GM12864 (cell line): ENCODE data around the gene EEF1A2.

Experiments used
- DNase-seq: peaks from one replicate; pipeline ENCODE4 v3.0.0-alpha.2; 2011; ENCODE audit warnings: low read depth
- H3K4me3 ChIP-seq: 2 replicates; pipeline ENCODE4 v1.5.1; 2011; ENCODE audit warnings: mild to moderate bottlenecking, low read depth, low read length, control low read depth
- TF ChIP-seq, protein P1 (sequence below): IDR thresholded peaks from 2 replicates; pipeline ENCODE4 v1.5.1; 2011; ENCODE audit warnings: low read depth, mild to moderate bottlenecking, moderate library complexity, low read length, control low read depth, inconsistent platforms; ENCODE audit errors: missing control alignments

Gene EEF1A2

DNA sequence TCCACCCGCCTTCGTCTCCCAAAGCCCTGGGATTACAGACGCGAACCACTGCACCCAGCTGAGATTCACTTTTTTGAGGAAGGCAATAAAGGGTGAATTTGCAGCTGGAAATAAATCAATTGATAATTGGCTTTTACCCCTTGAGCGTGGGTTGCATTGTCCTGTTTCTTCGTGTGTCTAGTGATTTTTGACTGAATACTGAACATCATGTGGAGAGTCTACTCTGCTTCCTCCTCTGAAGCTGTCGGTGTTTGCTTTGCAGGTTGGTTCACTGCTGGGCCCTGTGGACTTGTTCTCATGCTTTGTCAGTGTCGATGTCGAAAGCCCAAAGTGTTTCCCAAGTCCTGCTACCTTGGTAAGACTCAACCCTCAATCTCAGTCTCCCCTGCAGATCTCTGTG, 5.8 kb upstream of the EEF1A2 start:
- no peak for DNase-seq
- TF ChIP-seq, protein P1, sequence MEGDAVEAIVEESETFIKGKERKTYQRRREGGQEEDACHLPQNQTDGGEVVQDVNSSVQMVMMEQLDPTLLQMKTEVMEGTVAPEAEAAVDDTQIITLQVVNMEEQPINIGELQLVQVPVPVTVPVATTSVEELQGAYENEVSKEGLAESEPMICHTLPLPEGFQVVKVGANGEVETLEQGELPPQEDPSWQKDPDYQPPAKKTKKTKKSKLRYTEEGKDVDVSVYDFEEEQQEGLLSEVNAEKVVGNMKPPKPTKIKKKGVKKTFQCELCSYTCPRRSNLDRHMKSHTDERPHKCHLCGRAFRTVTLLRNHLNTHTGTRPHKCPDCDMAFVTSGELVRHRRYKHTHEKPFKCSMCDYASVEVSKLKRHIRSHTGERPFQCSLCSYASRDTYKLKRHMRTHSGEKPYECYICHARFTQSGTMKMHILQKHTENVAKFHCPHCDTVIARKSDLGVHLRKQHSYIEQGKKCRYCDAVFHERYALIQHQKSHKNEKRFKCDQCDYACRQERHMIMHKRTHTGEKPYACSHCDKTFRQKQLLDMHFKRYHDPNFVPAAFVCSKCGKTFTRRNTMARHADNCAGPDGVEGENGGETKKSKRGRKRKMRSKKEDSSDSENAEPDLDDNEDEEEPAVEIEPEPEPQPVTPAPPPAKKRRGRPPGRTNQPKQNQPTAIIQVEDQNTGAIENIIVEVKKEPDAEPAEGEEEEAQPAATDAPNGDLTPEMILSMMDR: no peak
- H3K4me3 ChIP-seq: no peak overlapping the region

DNA sequence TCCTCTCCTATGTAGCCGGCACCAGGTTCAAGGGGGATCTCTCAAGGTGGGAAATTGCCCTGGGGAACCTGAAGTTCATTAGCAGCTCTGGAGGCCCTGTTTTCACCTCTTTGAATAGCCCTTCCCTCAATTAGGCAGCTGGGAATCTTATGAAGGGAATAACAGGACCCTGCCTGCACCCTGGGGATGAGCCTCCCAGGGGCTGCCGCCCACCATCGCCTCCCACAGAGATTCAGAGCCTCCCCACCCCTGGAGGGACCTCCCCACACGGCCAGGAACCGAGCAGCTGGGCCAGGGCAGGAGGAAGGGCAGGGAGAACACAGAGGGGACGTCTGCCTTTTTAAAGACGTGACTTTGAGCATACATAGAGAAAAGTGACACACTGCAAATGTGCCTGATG, 4.6 kb upstream of the EEF1A2 start:
- DNase-seq: no peak
- no peak overlapping the region for H3K4me3 ChIP-seq
- TF ChIP-seq, protein P1: no peak

DNA sequence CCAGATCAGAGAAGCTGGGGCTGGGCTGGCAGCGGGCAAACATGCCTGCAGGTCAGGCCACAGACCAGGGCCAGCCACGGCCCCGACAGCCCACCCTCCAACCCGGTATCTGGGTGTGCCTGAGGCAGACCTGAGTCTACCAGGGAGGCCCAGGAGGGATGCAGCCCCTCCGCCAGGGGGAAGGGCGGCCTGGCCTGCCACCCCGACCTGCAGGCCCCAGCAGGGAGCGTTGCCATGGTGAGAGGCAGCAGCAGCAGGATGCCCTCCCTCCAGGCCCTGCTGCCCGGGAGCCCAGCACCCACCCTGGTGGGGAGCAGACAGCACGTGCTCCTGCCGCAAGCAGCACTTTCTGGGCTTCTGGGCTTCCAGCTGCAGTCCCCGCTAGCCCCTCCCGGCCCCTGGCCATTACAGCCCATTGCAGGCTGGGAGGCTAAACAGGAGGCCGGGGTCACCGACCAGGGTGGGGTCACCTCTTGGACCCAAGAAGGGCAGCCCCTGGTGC, 3.8 kb upstream of the EEF1A2 start:
- TF ChIP-seq, protein P1: no peak
- DNase-seq: no peak
- no peak overlapping the region for H3K4me3 ChIP-seq

DNA sequence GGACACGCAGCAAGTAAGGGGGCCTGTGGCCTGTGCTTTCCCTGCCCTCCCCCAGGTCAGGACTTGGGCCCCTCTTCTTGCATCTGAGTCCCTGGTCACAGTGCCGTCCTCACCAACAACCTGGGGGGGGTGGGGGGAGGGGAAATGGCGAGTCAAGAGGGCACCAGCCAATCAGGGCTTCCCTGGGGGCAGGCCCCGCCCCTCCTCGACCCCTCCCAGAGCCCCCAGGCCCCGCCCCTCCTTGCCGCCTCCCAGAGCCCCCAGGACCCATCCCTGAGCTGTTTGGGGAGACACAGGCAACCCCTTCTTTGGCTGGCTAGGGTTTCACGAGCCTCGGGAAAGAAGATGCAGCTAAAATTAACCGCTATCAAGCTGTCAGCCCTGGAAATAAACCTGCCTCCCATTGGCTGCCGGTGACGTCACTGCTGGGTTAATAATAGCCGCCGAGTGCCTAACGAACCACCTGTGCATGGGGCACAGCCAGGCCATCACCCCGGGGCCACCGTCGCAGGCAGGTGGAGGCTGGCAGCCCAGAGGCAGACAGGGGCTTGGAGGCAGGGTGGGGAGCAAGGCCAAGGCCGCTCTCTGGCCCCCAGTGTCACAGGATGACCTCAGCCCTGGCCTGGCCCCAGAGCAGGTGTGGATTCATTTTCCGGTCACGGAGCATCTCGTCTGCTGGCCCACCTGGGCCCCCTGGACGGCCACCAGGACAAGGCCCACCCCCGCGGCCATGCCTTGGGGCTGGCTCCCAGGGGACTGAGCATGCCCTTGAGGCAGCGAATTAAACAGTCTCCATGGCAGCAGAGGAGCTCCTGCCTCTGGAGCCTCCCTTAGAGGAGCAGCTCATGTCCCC, 3.2 kb upstream of the EEF1A2 start:
- TF ChIP-seq, protein P1: no peak
- no peak overlapping the region for H3K4me3 ChIP-seq
- no peak for DNase-seq

DNA sequence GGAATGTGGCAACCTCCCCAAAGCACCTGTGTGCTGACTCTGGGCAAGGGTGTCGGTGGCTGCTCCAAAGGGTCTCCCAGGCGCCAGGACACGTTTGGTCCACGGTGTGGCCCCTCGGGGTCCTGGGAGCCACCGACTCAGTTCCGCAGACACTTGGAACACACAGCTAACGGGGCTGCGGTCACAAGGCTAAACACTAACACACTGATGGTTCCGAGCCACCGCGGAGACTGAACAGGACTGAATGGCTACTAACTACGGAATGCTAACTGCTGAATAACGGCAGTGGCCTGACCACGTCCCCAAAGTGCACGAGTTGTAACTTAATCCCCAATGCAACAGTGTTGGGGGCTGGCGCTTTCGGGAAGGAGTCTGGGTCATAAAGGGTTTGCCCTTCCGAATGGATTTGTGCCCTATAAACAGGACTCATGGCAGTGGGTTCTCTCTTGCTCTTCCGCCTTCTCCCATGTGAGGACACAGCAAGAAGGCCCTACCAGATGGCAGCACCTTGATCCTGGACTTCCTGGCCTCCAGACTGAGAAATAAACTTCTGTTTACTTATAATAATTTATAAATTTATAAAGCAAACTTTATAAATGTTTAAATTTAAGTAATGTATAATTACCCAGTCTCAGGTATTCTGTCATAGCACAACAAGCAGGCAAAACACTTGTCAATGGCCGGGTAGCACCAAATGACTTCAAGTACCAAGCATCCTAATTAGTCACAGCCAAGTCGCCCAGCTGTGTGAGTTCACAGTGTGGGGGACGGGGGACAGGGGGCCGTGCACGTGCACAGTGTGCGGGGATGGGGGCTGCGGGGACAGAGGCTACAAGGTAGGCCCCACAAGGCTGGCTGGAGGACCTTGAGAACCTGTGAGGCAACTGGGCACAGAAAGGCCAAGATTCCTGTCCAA, 2.3 kb upstream of the EEF1A2 start:
- TF ChIP-seq, protein P1: no peak
- H3K4me3 ChIP-seq: no peak overlapping the region
- DNase-seq: no peak

DNA sequence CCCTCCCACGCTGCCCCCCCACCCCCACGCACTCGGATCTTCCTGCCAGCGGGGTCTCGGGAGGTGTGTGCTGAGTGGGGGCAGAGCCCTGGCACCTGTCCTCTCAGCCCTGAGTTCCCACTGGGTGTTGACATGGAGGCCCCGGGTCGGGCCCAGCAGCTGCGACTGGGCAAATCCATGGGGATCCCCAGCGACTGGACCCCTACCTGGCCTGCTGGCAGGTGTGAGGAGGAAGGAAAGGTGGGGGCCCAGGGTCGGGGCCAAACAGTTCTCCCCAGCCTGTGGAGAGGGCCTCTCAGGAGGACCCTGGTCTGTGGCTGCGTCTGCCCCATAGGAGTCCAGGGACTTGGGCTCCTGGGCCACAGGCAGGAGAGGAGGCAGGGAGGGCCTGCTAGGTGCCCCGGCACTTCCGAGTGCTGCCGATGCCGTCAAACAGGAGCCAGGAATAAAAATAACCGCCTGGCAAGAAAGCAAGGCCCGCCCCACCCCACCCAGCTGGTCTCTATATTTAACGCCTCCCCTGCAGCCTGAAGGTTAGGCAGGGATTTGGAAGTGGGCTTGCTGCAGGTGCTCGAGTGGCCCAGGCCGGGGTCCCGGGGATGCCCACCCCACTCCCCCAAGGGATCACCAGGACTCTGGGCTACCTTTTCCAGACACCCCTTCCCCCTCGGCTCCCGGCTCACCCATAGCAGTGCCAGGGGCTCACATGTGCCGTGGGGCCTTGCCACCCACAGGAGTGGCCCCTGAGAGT, 1.4 kb upstream of the EEF1A2 start:
- TF ChIP-seq, protein P1: no peak
- H3K4me3 ChIP-seq: no peak overlapping the region
- DNase-seq: no peak
